SH-SY5Y (cell line): ENCODE measurements around the gene DNAJC9.

Experiments
- GATA2 ChIP-seq: IDR thresholded peaks from 2 replicates; pipeline ENCODE4 v1.6.1; 2011; ENCODE audit warnings: mild to moderate bottlenecking, low read depth, low read length
- GATA3 ChIP-seq: IDR thresholded peaks from 2 replicates; pipeline ENCODE4 v1.6.1; 2011; ENCODE audit warnings: low read depth, mild to moderate bottlenecking, low read length, moderate library complexity

DNA sequence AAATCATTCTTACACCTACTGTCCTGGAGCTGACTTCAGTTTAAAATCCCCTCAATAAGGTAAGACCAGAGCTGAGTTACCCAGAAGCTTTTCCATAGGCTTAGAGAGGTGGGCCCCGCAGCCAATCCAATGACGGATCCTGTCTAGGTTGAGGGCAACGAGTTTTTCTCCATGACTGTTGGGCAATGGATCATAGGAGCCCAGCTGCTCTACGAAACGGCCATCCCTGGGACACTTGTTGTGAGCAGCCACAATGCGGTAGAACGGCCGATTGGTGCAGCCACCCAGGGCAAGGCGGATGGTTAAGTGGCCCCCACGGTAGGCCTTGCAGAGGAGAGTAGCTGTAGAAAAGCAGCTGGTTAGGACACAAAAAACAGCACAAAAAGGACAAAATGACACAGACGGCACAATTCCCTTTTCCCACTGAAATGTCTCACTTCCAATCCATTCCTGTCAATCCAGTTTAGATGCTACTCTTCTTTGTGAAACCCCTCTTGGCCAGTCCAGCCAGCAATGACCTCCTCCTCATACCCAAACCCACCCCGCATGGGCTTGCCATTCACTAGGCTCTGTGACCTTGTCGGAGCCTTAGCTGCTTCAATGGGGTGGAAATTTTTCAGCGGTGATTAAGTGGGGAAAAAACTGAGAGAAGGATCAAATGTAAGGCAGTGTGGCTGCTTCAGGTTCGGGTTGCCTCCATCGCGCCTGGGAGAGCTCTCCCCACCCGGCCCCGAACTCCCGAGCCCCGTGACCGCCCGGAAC is 4.8 kb upstream of the DNAJC9 start:
- TF ChIP-seq GATA2: no peak
- TF ChIP-seq GATA3: no peak
